Endothelial cell of umbilical vein (primary cell): ENCODE data around the gene MAGT1. TPM values are rescaled to one million over a fixed set of nuclear protein-coding genes. Genes with fewer than 3 reads are reported as not detected.
A peak's percentile ranks its signal among the peaks of the same experiment; 100 is the strongest.

Experiments used
- BruUV-seq: library from RNA; stranded (reverse); fragments of 400-500 nt; replicated peaks from 2 replicates; lab custom pipeline; 2021; lab: Mats Ljungman, UMichigan
- CTCF ChIA-PET: fragments of 300-600, 350-600 bp; sonication (Branson Sonifier 250); formaldehyde crosslinking; loops from one replicate; lab custom pipeline; 2021; ENCODE audit warnings: antibody characterized with exemption, inconsistent platforms; lab: Charles Lee
- POLR2A ChIA-PET: fragments of 300-600, 350-600 bp; sonication (Branson Sonifier 250); formaldehyde crosslinking; loops from one replicate; lab custom pipeline; 2021; ENCODE audit warnings: antibody characterized with exemption, inconsistent platforms; lab: Charles Lee
- DNase-seq: peaks from one replicate; pipeline ENCODE4 v3.0.0-alpha.2; 2011; ENCODE audit warnings: low read depth, low spot score
- FAIRE-seq: peaks from 2 replicates; lab custom pipeline; 2011; peaks lifted over from hg19 to GRCh38; lab: Jason Lieb, UNC
- H2AFZ ChIP-seq: 2 replicates; pipeline ENCODE4 v1.6.0; 2012; ENCODE audit warnings: low read depth, low read length, control low read depth, inconsistent platforms
- H3K27ac ChIP-seq: 2 replicates; pipeline ENCODE4 v1.5.1; 2011; ENCODE audit warnings: low read depth, mild to moderate bottlenecking, control low read depth, low read length, moderate library complexity; ENCODE audit not compliant: insufficient read depth
- H3K27me3 ChIP-seq, 2 experiments: 2 replicates each; pipeline versions ENCODE4 v1.6.0 to v1.6.1; 2011; ENCODE audit warnings: low read length in 2 of 2, mixed read lengths in 1 of 2; ENCODE audit not compliant: control insufficient read depth in 2 of 2, insufficient read depth in 2 of 2
- H3K36me3 ChIP-seq, 2 experiments: 2 replicates in 1 of 2; 3 replicates in 1 of 2; pipeline ENCODE4 v1.5.1; 2011; ENCODE audit warnings: low read length in 2 of 2, mild to moderate bottlenecking in 1 of 2, moderate library complexity in 1 of 2; ENCODE audit not compliant: control insufficient read depth in 2 of 2, insufficient read depth in 2 of 2; ENCODE audit errors: extremely low read depth in 1 of 2
- H3K4me1 ChIP-seq: 3 replicates; pipeline ENCODE4 v1.5.1; 2011; ENCODE audit warnings: mild to moderate bottlenecking, low read length; ENCODE audit not compliant: control insufficient read depth, insufficient read depth; ENCODE audit errors: extremely low read depth
- H3K4me2 ChIP-seq: 2 replicates; pipeline ENCODE4 v1.6.1; 2011; ENCODE audit warnings: low read length, control low read depth, mixed read lengths; ENCODE audit not compliant: insufficient read depth
- H3K4me3 ChIP-seq, 3 experiments: fragments of 200-600 bp in 1 of 3; sonication (generic), shearing (Covaris generic) in 1 of 3; replicated peaks in 1 of 3; 2 replicates each; pipeline ENCODE4 v1.5.1; 2011 to 2016; ENCODE audit warnings: control low read depth in 3 of 3, low read length in 3 of 3, mild to moderate bottlenecking in 2 of 3, inconsistent platforms in 1 of 3, low read depth in 1 of 3, moderate library complexity in 1 of 3; ENCODE audit not compliant: insufficient read depth in 1 of 3
- H3K79me2 ChIP-seq: 2 replicates; pipeline ENCODE4 v1.6.0; 2012; ENCODE audit warnings: low read length, inconsistent platforms; ENCODE audit not compliant: control insufficient read depth, insufficient read depth
- H3K9ac ChIP-seq: replicated peaks from 2 replicates; pipeline ENCODE3; 2011; ENCODE audit warnings: low read length, control low read depth; ENCODE audit not compliant: insufficient read depth; ENCODE audit errors: extremely low read depth
- H3K9me1 ChIP-seq: replicated peaks from 3 replicates; pipeline ENCODE4 v1.6.0; 2011; ENCODE audit warnings: mild to moderate bottlenecking, low read length; ENCODE audit not compliant: control insufficient read depth, insufficient read depth; ENCODE audit errors: extremely low read depth
- H3K9me3 ChIP-seq: replicated peaks from 2 replicates; pipeline ENCODE4 v1.5.1; 2012; ENCODE audit warnings: low read length, inconsistent platforms; ENCODE audit not compliant: control insufficient read depth, insufficient read depth
- H4K20me1 ChIP-seq: replicated peaks from 2 replicates; pipeline ENCODE3; 2011; ENCODE audit warnings: mild to moderate bottlenecking, low read length; ENCODE audit not compliant: control insufficient read depth, insufficient read depth; ENCODE audit errors: extremely low read depth
- EZH2 ChIP-seq: IDR thresholded peaks from 2 replicates; pipeline ENCODE4 v1.6.1; 2012; ENCODE audit warnings: borderline replicate concordance, low read depth, mild to moderate bottlenecking, moderate library complexity, low read length, inconsistent platforms; ENCODE audit not compliant: severe bottlenecking
- FOS ChIP-seq: IDR thresholded peaks from 2 replicates; pipeline ENCODE4 v1.6.1; 2011; ENCODE audit warnings: mild to moderate bottlenecking, low read length, moderate library complexity, borderline replicate concordance; ENCODE audit not compliant: insufficient read depth
- GATA2 ChIP-seq: IDR thresholded peaks from 2 replicates; pipeline ENCODE4 v1.7.0; 2011; ENCODE audit warnings: low read depth, mild to moderate bottlenecking, moderate library complexity, mixed read lengths, low read length; ENCODE audit not compliant: insufficient read length, insufficient read depth
- JUN ChIP-seq: IDR thresholded peaks from 2 replicates; pipeline ENCODE4 v1.6.1; 2011; ENCODE audit warnings: borderline replicate concordance, low read depth; ENCODE audit not compliant: insufficient read length, insufficient read depth
- MYC ChIP-seq: IDR thresholded peaks from one replicate; pipeline ENCODE4 v1.6.1; 2011; ENCODE audit warnings: mild to moderate bottlenecking, low read depth, low read length
- POLR2A ChIP-seq: IDR thresholded peaks from 2 replicates; pipeline ENCODE4 v1.6.1; 2012; ENCODE audit warnings: low read depth, mild to moderate bottlenecking, control low read depth, low read length
- POLR2AphosphoS5 ChIP-seq: IDR thresholded peaks from 2 replicates; pipeline ENCODE4 v1.6.1; 2012; ENCODE audit warnings: low read depth, mild to moderate bottlenecking, control low read depth, low read length, moderate library complexity; ENCODE audit not compliant: insufficient read depth
- dilution Hi-C: fragments of 300-500 bp; cut with MboI; formaldehyde crosslinking; loops from one replicate; pipeline ENCODE4 v1.15.0; 2019; ENCODE audit warnings: low sequenced_read_pairs; ENCODE audit not compliant: extremely low pct_ligation_motif_present
- intact Hi-C: fragments of 100-400 bp; cut with micrococcal nuclease; formaldehyde crosslinking; loops from one replicate; pipeline ENCODE4 v1.10.0; 2022
- polyA plus RNA-seq, 4 experiments: library from polyadenylated mRNA; depleted of rRNA in 3 of 4; stranded (reverse) in 3 of 4; unstranded in 1 of 4; fragments of >200 nt; gene quantifications; 2 replicates each; pipeline versions ENCODE4 v1.2.1 to v1.2.3, GENCODE V29; 2011 to 2012; ENCODE audit warnings: missing spikeins in 1 of 4
- total RNA-seq: library from RNA; stranded (reverse); gene quantifications from 2 replicates; pipeline ENCODE4 v1.2.3, GENCODE V29; 2021
- TF ChIP-seq, protein P1 (sequence below), 2 donors: IDR thresholded peaks; 1 replicate in 1 of 2; 2 replicates in 1 of 2; pipeline ENCODE4 v1.5.1; 2011; ENCODE audit warnings: low read length in 2 of 2, mild to moderate bottlenecking in 2 of 2, moderate library complexity in 2 of 2, control low read depth in 1 of 2, inconsistent platforms in 1 of 2, low read depth in 1 of 2; ENCODE audit not compliant: insufficient read depth in 1 of 2; ENCODE audit errors: extremely low read depth in 1 of 2
- TF ChIP-seq, protein P2 (sequence below): IDR thresholded peaks from 2 replicates; pipeline ENCODE4 v1.6.1; 2011; ENCODE audit not compliant: insufficient read depth, insufficient read length

MAGT1 gene
- total and polyA plus RNA-seq, 2 donors (not counting 3 experiments of a cell fraction or from before 2014, with no cell fraction given): 36.3 to 66.9 TPM

GRCh38 chrX:77820091-77820727 is 75.0 kb downstream of the MAGT1 start:
- dilution Hi-C loops (no loop called here), intact Hi-C loops (no loop called here)
- Histone ChIP-seq H3K9me1 (no peaks in the 10 kb centered on the region), H3K4me2 (no peak overlapping the region), H2AFZ (no peak overlapping the region), H4K20me1 (no peaks in the 10 kb centered on the region), H3K79me2 (no peaks in the 10 kb centered on the region), H3K4me1 (no peaks in the 10 kb centered on the region), H3K9me3 (no peaks in the 10 kb centered on the region), H3K36me3 (peaks cover 0 to 2% of the 10 kb centered on the region in 2 experiments), H3K9ac (no peak overlapping the region), H3K27ac (no peak overlapping the region), H3K4me3 (no peak overlapping the region), H3K27me3 (no peaks in the 10 kb centered on the region)
- FAIRE-seq (peak; percentile 63), DNase-seq (no peak)
- TF ChIP-seq POLR2A (no peak), EZH2 (no peak), POLR2AphosphoS5 (no peak), FOS (no peak), JUN (no peak), MYC (no peak), GATA2 (no peak)
- TF ChIP-seq, protein P1, sequence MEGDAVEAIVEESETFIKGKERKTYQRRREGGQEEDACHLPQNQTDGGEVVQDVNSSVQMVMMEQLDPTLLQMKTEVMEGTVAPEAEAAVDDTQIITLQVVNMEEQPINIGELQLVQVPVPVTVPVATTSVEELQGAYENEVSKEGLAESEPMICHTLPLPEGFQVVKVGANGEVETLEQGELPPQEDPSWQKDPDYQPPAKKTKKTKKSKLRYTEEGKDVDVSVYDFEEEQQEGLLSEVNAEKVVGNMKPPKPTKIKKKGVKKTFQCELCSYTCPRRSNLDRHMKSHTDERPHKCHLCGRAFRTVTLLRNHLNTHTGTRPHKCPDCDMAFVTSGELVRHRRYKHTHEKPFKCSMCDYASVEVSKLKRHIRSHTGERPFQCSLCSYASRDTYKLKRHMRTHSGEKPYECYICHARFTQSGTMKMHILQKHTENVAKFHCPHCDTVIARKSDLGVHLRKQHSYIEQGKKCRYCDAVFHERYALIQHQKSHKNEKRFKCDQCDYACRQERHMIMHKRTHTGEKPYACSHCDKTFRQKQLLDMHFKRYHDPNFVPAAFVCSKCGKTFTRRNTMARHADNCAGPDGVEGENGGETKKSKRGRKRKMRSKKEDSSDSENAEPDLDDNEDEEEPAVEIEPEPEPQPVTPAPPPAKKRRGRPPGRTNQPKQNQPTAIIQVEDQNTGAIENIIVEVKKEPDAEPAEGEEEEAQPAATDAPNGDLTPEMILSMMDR (IDR thresholded peaks at IDR 0.05; ENCODE audit: extremely low read depth in 1 of 2, insufficient read depth in 1 of 2, low read depth in 1 of 2, low read length in 2 of 2): no peak
- TF ChIP-seq, protein P2, sequence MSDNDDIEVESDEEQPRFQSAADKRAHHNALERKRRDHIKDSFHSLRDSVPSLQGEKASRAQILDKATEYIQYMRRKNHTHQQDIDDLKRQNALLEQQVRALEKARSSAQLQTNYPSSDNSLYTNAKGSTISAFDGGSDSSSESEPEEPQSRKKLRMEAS: no peak
- no TSS peak for BruUV-seq
- ChIA-PET CTCF (no interaction called here), POLR2A (no interaction called here)
